ENCODE data around the gene EVI2B. TPM values are rescaled to one million over a fixed set of nuclear protein-coding genes. Genes with fewer than 3 reads are reported as not detected.

The EVI2B gene
- total RNA-seq, 1 experiment from 2014 or later: not detected

DNA sequence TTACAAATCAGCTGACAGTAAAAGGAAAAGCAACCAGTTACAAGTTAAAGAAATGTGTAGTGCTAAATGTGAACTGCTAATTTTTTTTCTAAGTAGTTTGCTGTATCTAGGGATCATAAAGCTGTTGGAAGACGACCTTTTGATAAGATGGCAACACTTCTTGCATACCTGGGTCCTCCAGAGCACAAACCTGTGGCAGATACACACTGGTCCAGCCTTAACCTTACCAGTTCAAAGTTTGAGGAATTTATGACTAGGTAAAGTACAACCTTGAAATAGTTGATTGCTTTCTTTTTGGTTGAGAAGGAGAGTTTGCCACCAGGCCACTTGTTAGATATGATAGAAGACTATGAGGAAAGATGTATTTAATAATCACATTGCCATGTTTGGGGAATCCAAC, 52.3 kb downstream of the EVI2B start:
- H2AFZ ChIP-seq: no peak overlapping the region
- no peaks in the 10 kb centered on the region for H3K9me2 ChIP-seq (ENCODE audit: insufficient read depth)
- TF ChIP-seq EZH2 (IDR thresholded peaks at IDR 0.05; ENCODE audit: low read depth): no peak
- TF ChIP-seq, protein P1, sequence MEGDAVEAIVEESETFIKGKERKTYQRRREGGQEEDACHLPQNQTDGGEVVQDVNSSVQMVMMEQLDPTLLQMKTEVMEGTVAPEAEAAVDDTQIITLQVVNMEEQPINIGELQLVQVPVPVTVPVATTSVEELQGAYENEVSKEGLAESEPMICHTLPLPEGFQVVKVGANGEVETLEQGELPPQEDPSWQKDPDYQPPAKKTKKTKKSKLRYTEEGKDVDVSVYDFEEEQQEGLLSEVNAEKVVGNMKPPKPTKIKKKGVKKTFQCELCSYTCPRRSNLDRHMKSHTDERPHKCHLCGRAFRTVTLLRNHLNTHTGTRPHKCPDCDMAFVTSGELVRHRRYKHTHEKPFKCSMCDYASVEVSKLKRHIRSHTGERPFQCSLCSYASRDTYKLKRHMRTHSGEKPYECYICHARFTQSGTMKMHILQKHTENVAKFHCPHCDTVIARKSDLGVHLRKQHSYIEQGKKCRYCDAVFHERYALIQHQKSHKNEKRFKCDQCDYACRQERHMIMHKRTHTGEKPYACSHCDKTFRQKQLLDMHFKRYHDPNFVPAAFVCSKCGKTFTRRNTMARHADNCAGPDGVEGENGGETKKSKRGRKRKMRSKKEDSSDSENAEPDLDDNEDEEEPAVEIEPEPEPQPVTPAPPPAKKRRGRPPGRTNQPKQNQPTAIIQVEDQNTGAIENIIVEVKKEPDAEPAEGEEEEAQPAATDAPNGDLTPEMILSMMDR (conservative IDR thresholded peaks at IDR 0.05): no peak
- H3K27me3 ChIP-seq (ENCODE audit: insufficient read depth, low read depth): no peaks in the 10 kb centered on the region
- H3K4me3 ChIP-seq: no peak overlapping the region
- no peaks in the 10 kb centered on the region for H3K9me3 ChIP-seq (ENCODE audit: insufficient read depth, low read depth)
- no peaks in the 10 kb centered on the region for H3K79me2 ChIP-seq (ENCODE audit: low read depth)
- H3F3A ChIP-seq (ENCODE audit: insufficient read depth, low read depth): no peaks in the 10 kb centered on the region
- intact Hi-C loops (cut with micrococcal nuclease; ENCODE audit: unreplicated experiment): no loop called here
- H4K20me1 ChIP-seq (ENCODE audit: insufficient read depth): no peaks in the 10 kb centered on the region
- DNase-seq: no peak
- peaks cover 21% of the 10 kb centered on the region for H3K36me3 ChIP-seq (ENCODE audit: low read depth)
- no TSS peak for BruUV-seq (replicated peaks)
- POLR2A ChIA-PET (ENCODE audit: unreplicated experiment): no interaction called here
- CTCF ChIA-PET: no interaction called here
- no peak overlapping the region for H3K4me2 ChIP-seq
- H3K27ac ChIP-seq: no peak overlapping the region
- H3K4me1 ChIP-seq (replicated peaks; ENCODE audit: insufficient read depth): no peaks in the 10 kb centered on the region

DNA sequence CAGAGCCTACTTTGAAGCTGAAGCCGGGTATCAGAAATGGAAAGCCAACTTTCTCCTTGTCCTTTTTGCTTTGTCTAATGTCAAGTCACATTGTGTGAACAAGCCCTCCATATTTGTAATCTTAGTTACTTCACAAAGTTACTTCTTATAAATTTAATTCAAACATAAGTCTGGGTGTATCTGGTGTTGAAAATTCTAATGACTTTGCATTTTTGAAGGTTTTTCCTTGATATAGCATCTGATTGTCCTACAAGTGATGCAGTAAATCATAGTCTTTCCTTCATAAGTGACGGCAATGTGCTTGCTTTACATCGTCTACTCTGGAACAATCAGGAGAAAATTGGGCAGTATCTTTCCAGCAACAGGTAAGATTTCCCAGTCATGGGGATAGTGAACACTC, 53.7 kb downstream of the EVI2B start:
- H3K79me2 ChIP-seq (ENCODE audit: low read depth): no peaks in the 10 kb centered on the region
- no peaks in the 10 kb centered on the region for H3K9me2 ChIP-seq (ENCODE audit: insufficient read depth)
- DNase-seq: no peak
- ChIA-PET POLR2A (ENCODE audit: unreplicated experiment) (no interaction called here), CTCF (no interaction called here)
- no peaks in the 10 kb centered on the region for H3F3A ChIP-seq (ENCODE audit: insufficient read depth, low read depth)
- intact Hi-C loops (cut with micrococcal nuclease; ENCODE audit: unreplicated experiment): no loop called here
- H3K4me1 ChIP-seq (replicated peaks; ENCODE audit: insufficient read depth): no peaks in the 10 kb centered on the region
- H3K4me2 ChIP-seq: no peak overlapping the region
- H2AFZ ChIP-seq: no peak overlapping the region
- no peak overlapping the region for H3K27ac ChIP-seq
- no TSS peak for BruUV-seq (replicated peaks)
- H4K20me1 ChIP-seq (ENCODE audit: insufficient read depth): no peaks in the 10 kb centered on the region
- no peaks in the 10 kb centered on the region for H3K9me3 ChIP-seq (ENCODE audit: insufficient read depth, low read depth)
- TF ChIP-seq, protein P1 (conservative IDR thresholded peaks at IDR 0.05): no peak
- TF ChIP-seq EZH2 (IDR thresholded peaks at IDR 0.05; ENCODE audit: low read depth): no peak
- H3K4me3 ChIP-seq: no peak overlapping the region
- H3K36me3 ChIP-seq (ENCODE audit: low read depth): peaks cover 13% of the 10 kb centered on the region
- no peaks in the 10 kb centered on the region for H3K27me3 ChIP-seq (ENCODE audit: insufficient read depth, low read depth)

GRCh38 chr17:31256936-31257335, 56.9 kb downstream of the EVI2B start:
- Histone ChIP-seq H2AFZ (no peak overlapping the region), H3K27ac (no peak overlapping the region), H3K9me2 (ENCODE audit: insufficient read depth) (no peaks in the 10 kb centered on the region; the same call in 1 of the 2 replicates), H3K4me1 (replicated peaks; ENCODE audit: insufficient read depth) (no peaks in the 10 kb centered on the region), H3K4me3 (no peak overlapping the region), H3K9me3 (ENCODE audit: insufficient read depth, low read depth) (no peaks in the 10 kb centered on the region), H3F3A (ENCODE audit: insufficient read depth, low read depth) (peaks cover 6% of the 10 kb centered on the region), H3K79me2 (ENCODE audit: low read depth) (no peaks in the 10 kb centered on the region), H3K4me2 (no peak overlapping the region), H3K36me3 (ENCODE audit: low read depth) (peaks cover 14% of the 10 kb centered on the region), H4K20me1 (ENCODE audit: insufficient read depth) (no peaks in the 10 kb centered on the region), H3K27me3 (ENCODE audit: insufficient read depth, low read depth) (no peaks in the 10 kb centered on the region)
- ChIA-PET POLR2A (ENCODE audit: unreplicated experiment) (interaction anchor here (0.6 kb wide), 1 partner anchor 21 kb away, joined by 11 read pairs; no protein-coding TSS in a partner anchor), CTCF (interaction anchor here (0.6 kb wide), 1 partner anchor 87 kb away, joined by 3 read pairs; no protein-coding TSS in a partner anchor)
- TF ChIP-seq EZH2 (IDR thresholded peaks at IDR 0.05; ENCODE audit: low read depth): no peak
- TF ChIP-seq, protein P1 (conservative IDR thresholded peaks at IDR 0.05): no peak
- intact Hi-C loops (cut with micrococcal nuclease; ENCODE audit: unreplicated experiment): no loop called here
- no TSS peak for BruUV-seq (replicated peaks)
- DNase-seq: no peak

Measured in PC-9 (cell line).